ENCODE data around the gene FN3K. TPM values are rescaled to one million over a fixed set of nuclear protein-coding genes. Genes with fewer than 3 reads are reported as not detected.

Gene FN3K
- total RNA-seq, 4 donors from 2014 or later = 3.4 to 22.7 (median 6.5) TPM

DNA sequence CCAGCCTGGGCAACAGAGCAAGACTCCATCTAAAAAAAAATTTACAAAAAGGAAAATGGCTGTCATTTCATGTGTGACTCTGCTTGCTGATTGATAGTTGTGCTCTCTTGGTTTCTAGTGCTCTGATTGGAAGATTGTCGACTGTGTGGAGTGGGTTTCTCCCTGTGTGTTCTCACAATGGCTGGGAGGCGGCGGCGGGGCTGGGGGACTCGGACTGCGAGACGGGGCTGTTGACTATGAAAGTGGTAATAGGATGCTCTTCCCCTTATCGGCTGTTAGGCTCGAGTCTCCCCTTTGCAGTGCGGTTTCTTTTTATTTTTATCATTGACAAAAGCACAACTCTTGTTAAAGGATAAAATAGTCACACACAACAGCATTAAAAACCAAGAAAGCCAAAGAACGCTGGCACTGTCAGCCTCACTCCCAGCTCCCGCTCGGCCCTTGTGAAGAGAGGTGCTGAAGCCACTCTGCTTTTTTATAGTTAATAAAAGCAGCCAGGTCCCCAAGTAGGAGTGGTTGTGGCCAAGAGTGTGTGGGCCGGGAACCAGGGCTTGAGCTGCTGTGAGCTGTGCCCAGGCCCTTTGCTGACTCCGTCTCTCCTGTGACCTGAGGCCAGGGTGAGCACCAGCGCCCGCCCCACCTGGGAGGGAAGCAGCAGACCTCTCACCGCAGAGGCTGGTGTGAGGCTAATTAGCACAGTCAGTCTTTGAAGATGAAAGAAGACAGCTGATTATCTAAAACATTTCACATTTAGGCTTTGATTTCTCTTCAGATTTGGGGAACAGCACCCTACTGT, 53.0 kb downstream of the FN3K start:
- H3K4me3 ChIP-seq = no peak overlapping the region
- intact Hi-C loops (cut with DNase I) = loop anchor here (10.0 kb wide), 1 partner anchor 86 kb away; no protein-coding TSS in a partner anchor
- H3K4me1 ChIP-seq = peaks cover 0 to 7% (median 3%) of the 10 kb centered on the region in 4 donors
- no peaks in the 10 kb centered on the region for H3K9me3 ChIP-seq
- no peak for TF ChIP-seq POLR2AphosphoS5 (IDR thresholded peaks at IDR 0.05)
- no peak overlapping the region for H3K27ac ChIP-seq (replicated peaks in 1 of 4)
- no peak for DNase-seq (ENCODE audit: extremely low spot score)
- H3K27me3 ChIP-seq = no peaks in the 10 kb centered on the region
- H3K36me3 ChIP-seq = peaks cover 7 to 40% (median 25%) of the 10 kb centered on the region in 4 donors
- 93% methylated on average over 18 of the region's 18 CpGs for WGBS

DNA sequence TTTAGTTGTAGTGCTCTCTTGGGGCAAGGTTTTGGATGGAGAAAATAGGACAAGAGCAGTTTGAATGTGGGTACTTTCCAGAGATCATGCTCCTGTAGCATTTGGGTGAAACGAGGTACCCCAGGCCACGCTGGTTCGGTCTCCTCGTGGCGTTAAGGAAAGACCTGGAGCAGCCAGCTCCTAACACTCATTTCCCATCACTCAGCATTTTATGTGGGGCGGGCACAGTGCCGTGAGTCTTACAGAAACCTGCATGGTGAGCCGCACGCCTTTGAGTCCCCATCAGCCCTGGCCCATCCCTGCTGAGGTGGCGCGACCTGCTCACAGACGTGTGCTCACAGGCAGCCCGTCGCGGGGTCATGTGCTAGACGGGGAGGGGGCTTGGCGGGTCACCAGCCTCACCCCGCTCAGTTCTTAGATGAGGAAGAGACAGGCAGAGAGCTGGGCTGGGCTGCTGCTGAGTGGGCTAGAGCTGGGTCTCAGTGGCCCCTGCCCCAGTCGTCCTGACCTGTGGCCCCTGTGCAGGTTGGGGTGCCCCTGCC, 53.7 kb downstream of the FN3K start:
- no peak overlapping the region for H3K4me3 ChIP-seq
- intact Hi-C loops (cut with DNase I) = loop anchor here (10.0 kb wide), 1 partner anchor 86 kb away; no protein-coding TSS in a partner anchor
- no peaks in the 10 kb centered on the region for H3K9me3 ChIP-seq
- H3K4me1 ChIP-seq = peaks cover 4 to 14% (median 10%) of the 10 kb centered on the region in 4 donors
- DNase-seq (ENCODE audit: extremely low spot score) = no peak
- H3K36me3 ChIP-seq = peaks cover 3 to 33% (median 19%) of the 10 kb centered on the region in 4 donors
- no peak overlapping the region for H3K27ac ChIP-seq (replicated peaks in 1 of 4)
- whole genome bisulfite sequencing = 90% methylated on average over 7 of the region's 19 CpGs
- TF ChIP-seq POLR2A (IDR thresholded peaks at IDR 0.05; ENCODE audit: low read depth) (no peak), EP300 (IDR thresholded peaks at IDR 0.05) (no peak), POLR2AphosphoS5 (IDR thresholded peaks at IDR 0.05) (no peak)
- TF ChIP-seq, protein P1, sequence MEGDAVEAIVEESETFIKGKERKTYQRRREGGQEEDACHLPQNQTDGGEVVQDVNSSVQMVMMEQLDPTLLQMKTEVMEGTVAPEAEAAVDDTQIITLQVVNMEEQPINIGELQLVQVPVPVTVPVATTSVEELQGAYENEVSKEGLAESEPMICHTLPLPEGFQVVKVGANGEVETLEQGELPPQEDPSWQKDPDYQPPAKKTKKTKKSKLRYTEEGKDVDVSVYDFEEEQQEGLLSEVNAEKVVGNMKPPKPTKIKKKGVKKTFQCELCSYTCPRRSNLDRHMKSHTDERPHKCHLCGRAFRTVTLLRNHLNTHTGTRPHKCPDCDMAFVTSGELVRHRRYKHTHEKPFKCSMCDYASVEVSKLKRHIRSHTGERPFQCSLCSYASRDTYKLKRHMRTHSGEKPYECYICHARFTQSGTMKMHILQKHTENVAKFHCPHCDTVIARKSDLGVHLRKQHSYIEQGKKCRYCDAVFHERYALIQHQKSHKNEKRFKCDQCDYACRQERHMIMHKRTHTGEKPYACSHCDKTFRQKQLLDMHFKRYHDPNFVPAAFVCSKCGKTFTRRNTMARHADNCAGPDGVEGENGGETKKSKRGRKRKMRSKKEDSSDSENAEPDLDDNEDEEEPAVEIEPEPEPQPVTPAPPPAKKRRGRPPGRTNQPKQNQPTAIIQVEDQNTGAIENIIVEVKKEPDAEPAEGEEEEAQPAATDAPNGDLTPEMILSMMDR (IDR thresholded peaks at IDR 0.05) = no peak
- no peaks in the 10 kb centered on the region for H3K27me3 ChIP-seq

DNA sequence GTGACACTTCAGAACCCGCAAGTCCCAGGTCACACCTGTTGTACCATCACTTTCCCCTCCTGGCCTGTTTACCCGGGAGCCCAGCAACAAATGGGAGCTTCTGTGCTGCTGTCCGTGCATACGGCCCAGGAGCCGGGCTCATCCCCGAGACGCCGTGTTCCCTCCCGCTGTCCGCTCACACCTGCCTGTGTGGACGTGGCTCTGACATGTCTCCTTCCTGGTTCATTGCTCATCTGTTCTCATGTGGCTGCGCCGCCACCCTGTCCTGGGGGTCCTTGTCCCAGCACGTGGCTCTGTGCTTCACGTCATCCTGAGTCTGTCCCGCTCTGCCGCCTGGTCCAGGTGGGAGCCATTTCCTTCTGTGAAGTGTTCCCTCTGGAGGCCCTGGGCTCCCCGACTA, 54.4 kb downstream of the FN3K start:
- TF ChIP-seq POLR2AphosphoS5 (IDR thresholded peaks at IDR 0.05) (no peak), POLR2A (IDR thresholded peaks at IDR 0.05; ENCODE audit: low read depth) (no peak), EP300 (IDR thresholded peaks at IDR 0.05) (no peak)
- TF ChIP-seq, protein P1 (IDR thresholded peaks at IDR 0.05) = no peak
- no peaks in the 10 kb centered on the region for H3K27me3 ChIP-seq
- H3K9me3 ChIP-seq = no peaks in the 10 kb centered on the region
- intact Hi-C loops (cut with DNase I) = loop anchor here (2.0 to 10.0 kb wide), 2 partner anchors 49 to 85 kb away; no protein-coding TSS in a partner anchor
- H3K36me3 ChIP-seq = peaks cover 0 to 26% (median 16%) of the 10 kb centered on the region in 4 donors
- peaks cover 5 to 21% (median 17%) of the 10 kb centered on the region in 4 donors for H3K4me1 ChIP-seq
- no peak overlapping the region for H3K27ac ChIP-seq (replicated peaks in 1 of 4)
- WGBS = 90% methylated on average over 17 of the region's 18 CpGs
- H3K4me3 ChIP-seq = no peak overlapping the region
- no peak for DNase-seq (ENCODE audit: extremely low spot score)

DNA sequence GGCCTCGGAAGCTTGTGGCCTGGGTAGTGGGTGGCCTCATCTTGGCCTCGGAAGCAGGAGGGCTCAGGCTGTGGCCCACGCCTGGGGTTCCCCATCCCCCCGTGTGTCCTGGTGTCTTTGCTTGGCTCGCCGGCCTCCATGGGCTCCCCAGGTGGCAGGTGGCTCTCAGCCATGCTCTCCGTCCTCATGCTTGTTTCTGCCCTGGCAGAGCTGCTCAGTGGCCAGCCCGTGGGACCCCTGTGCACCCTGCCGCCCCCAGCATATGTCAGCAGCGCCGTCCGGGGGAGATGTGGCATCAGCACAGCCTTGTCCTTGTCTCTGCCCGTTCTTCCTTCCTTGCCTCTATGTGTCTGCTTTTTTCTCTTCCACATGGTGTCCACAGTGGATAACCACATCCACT, 55.0 kb downstream of the FN3K start:
- DNase-seq (ENCODE audit: extremely low spot score) = no peak
- Histone ChIP-seq H3K36me3 (peaks cover 0 to 26% (median 14%) of the 10 kb centered on the region in 4 donors), H3K4me3 (no peak overlapping the region), H3K9me3 (no peaks in the 10 kb centered on the region), H3K4me1 (peaks cover 9 to 27% (median 22%) of the 10 kb centered on the region in 4 donors), H3K27ac (replicated peaks in 1 of 4) (no peak overlapping the region), H3K27me3 (no peaks in the 10 kb centered on the region)
- 98% methylated on average over 13 of the region's 13 CpGs for WGBS
- no peak for TF ChIP-seq POLR2AphosphoS5 (IDR thresholded peaks at IDR 0.05)
- no peak for TF ChIP-seq POLR2A (IDR thresholded peaks at IDR 0.05; ENCODE audit: low read depth)
- TF ChIP-seq, protein P1 (IDR thresholded peaks at IDR 0.05) = no peak
- TF ChIP-seq EP300 (IDR thresholded peaks at IDR 0.05) = no peak
- intact Hi-C loops (cut with DNase I) = loop anchor here (2.0 kb wide), 1 partner anchor 48 kb away; no protein-coding TSS in a partner anchor

DNA sequence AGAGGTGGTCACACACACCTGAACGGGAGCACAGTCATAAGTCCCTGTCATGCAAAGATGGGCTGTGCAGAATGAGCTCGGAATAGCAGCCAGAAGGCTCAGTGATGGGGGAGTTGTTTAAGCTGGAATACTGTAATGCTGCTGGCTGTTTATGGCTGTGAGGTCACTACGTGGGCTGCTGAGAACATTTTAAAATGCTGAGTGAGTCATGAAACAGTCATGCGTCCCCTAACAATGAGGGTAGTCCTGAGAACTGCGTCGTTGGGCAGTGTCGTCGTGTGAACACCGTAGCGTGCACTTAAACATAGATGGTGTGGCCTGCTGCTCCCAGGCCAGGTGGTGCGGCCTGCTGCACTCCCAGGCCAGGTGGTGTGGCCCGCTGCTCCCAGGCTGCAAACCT, 56.1 kb downstream of the FN3K start:
- no peak for DNase-seq (ENCODE audit: extremely low spot score)
- Histone ChIP-seq H3K36me3 (peaks cover 0 to 30% (median 9%) of the 10 kb centered on the region in 4 donors), H3K27ac (replicated peaks in 1 of 4) (no peak overlapping the region), H3K9me3 (no peaks in the 10 kb centered on the region), H3K27me3 (no peaks in the 10 kb centered on the region), H3K4me1 (peaks cover 12 to 34% (median 25%) of the 10 kb centered on the region in 4 donors), H3K4me3 (no peak overlapping the region)
- WGBS = 72% methylated on average over 12 of the region's 12 CpGs
- TF ChIP-seq POLR2AphosphoS5 (IDR thresholded peaks at IDR 0.05) = no peak
- no peak for TF ChIP-seq EP300 (IDR thresholded peaks at IDR 0.05)
- TF ChIP-seq POLR2A (IDR thresholded peaks at IDR 0.05; ENCODE audit: low read depth) = no peak
- TF ChIP-seq, protein P1 (IDR thresholded peaks at IDR 0.05) = no peak
- intact Hi-C loops (cut with DNase I) = loop anchor here (2.0 kb wide), 1 partner anchor 47 kb away; no protein-coding TSS in a partner anchor

Measured in esophagus muscularis mucosa (tissue), 4 donors.